HPDE6-E6E7 (cell line): ENCODE measurements around the gene PPT2.
A peak's percentile ranks its signal among the peaks of the same experiment; 100 is the strongest.

Source experiments
- DNase-seq: peaks from one replicate; pipeline ENCODE4 v3.0.0; 2011; ENCODE audit warnings: missing footprints; ENCODE audit errors: extremely low spot score

PPT2 gene

DNA sequence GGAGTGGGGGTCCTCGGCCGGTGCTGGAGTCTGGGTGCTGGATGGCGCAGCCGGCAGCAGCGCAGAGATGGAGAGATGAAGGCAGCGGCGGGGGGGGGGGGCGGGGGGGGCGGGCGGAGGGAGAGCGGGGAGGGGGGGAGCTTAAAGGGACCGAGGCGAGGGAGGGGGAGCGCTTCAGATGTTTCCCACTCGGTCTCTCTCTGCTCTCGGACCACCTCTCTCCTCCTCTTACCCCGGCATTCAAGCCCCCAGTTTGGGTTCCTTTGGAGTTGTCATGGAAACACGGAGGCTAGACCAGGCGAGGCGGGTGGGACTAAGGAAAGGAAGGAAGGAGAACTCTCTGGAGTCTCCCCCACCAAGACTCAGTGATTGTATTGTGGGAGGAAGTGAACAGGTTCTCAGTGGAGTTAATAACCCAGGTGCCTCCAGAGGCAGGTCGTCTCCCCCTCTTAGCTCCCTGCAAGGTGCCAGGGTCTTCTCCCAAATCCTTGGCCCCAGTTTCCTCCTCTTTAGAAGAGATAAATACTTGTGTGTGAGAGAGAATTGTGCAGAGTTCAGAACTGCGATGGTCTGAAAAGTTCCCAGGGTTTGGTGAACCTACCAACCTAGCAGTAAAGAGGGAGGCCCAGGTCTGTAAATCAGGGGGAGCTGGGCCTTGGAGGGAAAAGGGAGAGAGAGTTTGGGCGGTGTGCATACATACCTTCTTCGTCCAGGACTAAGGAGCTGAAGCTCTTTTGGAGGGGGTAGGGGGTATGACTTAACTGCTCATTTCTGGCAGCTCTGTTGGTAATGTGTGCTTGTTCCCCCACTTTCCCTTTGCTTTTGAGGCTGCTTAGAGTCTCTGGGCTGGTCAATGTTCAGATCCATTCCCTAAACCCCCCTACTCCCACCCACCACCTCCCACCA is 1.8 kb upstream of the PPT2 start, which contains the start of gene PRRT1:
TSS of gene PRRT1 (minus strand) at position 77 of the 906 bp plus-strand sequence. CDS start 112 bp downstream, outside the sequence.
- no peak for DNase-seq

DNA sequence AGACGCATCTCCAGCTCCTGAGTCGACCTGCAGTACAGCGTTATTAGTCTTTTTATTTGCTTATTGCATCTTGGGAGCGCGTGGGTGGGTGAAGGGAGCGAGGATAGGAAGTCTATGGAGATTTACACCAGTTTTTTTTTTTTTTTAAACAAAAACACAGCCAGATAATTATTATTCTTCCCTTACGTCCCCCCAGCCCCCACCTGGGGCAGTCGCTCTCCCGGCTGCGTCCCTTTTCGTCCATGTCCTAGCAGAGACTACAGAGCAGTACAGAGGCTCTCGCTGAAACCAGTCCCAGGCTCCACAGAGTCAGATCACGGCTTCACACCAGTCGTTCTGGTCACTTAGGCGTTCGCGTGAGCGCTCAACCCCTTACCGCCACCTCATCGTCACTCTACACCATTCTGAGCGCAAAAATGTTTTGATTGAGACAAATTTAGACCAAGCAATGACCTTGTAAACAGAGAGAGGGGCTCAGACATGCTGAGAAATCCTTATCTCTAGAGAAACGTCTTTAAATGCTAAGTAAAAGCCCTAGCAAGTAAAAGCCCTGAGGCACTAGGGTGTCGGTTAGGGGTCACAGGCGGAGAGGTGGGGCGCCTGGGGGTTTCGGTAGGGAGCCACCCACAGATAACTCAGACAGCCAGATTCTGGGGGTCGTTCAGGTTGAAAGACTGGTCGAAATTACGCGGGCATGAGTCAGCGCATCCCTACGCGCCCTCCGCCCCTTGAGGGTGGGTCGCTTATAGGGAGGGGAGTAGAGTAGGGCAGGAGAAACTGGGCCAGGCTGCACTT is 975 bp upstream of the PPT2 start:
- peak; percentile 40 for DNase-seq

DNA sequence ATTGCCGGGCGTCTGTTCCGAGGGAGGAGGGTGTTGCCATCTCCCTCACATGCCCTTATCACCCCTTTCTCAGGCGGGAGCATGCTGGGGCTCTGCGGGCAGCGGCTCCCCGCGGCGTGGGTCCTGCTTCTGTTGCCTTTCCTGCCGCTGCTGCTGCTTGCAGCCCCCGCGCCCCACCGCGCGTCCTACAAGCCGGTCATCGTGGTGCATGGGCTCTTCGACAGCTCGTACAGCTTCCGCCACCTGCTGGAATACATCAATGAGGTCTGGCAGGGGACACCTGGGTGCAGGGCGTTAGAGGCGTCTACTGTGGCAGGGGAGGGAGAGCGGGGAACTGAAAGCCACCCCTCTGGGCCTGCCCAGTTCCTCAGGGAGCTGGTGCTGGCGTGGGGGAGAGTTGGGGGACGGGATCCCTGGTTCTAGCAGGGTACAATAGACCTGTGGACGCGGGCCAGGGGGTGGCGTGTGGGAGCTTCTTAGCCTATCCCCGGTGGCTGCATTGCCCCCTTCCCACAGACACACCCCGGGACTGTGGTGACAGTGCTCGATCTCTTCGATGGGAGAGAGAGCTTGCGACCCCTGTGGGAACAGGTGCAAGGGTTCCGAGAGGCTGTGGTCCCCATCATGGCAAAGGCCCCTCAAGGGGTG is 697 bp downstream of the PPT2 start:
- DNase-seq: peak; percentile 82

DNA sequence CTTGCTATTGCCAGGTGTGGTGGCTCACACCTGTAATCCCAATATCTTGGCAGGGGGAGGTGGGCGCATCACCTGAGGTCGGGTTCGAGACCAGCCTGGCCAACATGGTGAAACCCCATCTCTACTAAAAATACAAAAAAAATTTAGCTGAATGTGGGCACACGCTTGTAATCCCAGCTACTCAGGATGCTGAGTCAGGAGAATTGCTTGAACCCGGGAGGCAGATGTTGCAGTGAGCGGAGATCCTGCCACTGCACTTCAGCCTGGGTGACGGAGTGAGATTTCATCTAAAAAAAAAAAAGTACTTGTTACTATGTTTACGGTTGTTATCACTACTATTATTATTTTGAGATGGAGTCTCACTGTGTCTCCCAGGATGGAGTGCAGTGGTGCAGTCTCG is 3.0 kb downstream of the PPT2 start:
- DNase-seq: no peak

DNA sequence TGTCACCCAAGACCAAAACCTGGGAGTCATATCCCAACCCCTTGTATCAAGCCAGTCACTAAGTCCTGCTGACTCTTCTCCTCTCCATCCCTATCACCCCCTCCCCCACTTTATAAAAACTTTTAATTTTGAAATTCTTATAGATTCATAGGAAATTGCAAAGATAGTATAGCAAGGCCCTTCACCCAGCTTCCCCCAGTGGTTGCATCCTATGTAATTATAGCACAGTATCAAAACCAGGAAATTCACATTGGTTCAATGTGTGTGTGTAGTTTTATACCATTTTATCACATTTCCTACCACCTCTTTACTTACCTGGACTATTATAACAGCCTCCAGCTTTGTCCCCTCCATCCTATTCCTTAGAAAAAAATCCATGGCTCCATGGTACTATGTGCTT is 4.1 kb downstream of the PPT2 start:
- no peak for DNase-seq

DNA sequence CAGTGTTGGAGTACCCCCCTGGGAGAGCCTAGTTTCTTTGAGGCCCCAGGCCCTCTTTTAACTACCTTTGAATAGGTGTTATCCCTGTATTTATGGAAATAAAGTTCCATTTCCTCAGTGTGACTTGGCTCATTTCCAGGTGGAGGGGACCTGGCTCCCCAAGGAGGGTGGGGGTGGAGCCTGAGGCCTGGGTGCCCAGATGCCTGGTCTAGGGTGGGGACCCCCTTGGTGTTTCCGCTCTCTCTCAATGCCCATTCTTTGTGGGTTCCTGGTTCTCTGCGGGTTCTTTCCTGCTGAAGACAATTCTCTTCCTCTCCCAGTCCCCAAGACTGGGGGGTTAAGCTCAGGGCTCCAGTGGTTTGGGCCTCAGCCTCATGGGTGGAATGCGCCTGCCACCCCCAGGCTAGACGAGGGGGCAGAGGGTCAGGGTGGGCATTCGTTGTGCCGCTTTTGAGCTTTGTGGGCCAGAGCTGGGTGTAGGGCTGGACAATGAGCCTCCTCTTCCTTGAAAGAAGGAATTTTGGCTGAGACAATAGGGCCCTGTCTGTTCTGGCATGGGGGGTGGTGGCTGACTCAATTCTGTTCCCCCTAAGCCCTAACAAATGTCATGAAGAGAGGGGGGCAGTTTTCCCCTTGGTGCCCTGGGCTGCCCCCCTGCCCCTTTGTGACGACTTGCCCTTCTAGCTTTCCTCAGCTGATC is 9.8 kb downstream of the PPT2 start:
- no peak for DNase-seq

DNA sequence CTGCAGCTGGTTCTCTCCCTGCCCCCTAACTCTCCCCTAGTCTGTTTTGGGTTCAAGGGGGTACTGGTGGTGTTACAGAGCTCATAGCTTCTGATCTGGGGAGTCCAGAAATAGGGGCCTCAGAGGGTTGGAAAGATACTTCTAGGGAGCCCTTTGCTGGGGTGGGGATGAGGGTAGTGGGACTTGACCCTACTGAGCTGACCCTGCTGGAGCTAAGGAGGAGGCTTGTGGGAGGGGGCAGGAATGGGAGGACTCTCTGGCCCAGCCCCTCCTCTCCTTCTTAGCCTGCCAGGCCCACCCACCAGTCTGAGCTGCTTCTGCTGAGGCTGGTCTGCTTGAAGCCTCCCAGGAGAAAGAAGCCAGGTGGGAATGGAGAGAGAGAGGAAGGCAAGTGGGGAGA is 10.4 kb downstream of the PPT2 start, which contains the start of gene EGFL8:
TSS of gene EGFL8 (plus strand) at position 301 of the 400 bp plus-strand sequence. CDS start 1,571 bp downstream, outside the sequence.
- DNase-seq: no peak

DNA sequence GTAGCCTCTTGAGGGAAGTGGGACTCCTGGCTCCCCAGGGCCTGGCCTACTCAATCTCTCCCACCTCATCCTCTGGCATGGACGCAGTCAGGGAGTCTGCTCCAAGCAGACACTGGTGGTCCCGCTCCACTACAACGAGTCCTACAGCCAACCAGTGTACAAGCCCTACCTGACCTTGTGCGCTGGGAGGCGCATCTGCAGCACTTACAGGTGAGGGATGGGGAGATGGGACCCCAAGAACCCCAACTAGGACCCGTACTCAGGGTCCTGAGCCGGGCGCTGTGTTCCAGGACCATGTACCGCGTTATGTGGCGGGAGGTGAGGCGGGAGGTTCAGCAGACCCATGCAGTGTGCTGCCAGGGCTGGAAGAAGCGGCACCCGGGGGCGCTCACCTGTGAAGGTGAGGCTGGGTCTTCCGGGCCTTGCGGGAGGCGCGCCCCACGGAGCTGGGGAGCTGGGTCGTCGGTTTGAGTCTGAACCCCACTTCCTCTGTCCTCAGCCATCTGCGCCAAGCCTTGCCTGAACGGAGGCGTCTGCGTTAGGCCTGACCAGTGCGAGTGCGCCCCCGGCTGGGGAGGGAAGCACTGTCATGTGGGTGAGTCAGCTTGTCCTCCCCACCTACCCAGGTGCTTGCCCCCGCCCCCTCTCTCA is 12.6 kb downstream of the PPT2 start:
- DNase-seq: no peak

DNA sequence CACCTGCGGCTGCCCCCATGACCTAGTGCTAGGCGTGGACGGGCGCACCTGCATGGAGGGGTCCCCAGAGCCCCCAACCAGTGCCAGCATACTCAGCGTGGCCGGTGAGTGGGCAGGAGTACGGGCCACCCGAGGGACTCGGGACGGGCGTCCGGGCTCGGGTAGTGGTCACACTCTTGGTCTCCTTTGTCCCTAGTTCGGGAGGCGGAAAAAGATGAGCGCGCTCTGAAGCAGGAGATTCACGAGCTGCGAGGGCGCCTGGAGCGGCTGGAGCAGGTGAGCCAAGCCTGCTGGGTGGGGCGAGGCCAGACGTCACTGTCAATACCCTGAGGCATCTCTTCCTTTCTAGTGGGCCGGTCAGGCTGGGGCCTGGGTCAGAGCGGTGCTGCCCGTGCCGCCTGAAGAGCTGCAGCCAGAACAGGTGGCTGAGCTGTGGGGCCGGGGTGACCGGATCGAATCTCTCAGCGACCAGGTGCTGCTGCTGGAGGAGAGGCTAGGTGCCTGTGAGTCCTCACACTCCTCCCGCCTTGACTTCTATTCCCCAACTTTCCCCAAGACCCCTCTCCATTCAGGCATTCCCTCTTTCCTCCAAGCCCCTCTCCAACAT is 13.3 kb downstream of the PPT2 start:
- DNase-seq: no peak

DNA sequence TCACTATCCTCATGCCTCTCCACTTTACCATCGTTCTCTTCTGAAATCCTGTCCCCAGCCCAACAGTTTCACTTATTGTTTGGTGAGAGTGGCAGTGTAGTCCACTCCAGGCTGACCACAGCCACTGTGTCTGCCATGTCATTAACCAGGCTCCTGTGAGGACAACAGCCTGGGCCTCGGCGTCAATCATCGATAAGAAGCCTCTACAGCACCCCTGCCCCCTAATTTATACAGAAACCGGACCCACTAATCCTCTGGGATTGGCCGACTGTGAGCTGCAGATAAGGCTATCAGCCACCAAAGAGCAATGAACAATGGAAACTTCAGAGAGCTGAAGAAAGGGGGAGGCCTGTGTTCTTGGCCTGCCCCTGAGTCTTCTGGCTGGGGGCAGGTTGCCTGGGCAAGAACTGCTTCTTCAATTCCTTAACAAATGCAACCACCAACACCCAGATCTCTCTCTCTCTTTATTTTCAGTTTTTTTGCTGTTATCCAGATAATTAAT is 13.9 kb downstream of the PPT2 start:
- DNase-seq: no peak

DNA sequence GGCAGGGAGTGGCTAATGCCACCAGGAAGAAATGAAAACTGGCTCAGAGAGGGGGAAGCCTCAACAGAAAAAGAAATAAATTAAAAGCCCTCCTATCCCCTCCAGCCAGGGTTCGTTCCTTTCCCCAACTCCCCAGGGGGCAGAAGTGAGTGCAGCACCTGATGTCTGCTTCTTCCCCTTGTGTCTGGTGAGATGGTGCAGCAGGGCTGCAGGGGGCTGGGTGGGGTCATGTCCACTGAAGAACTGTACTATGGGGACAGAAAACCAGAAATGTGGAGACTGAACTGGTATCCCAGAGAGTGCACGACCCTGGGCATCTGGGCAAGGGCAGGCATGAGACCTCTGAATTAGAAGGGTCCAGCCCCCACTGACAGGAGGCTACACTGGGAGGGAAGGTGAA is 14.4 kb downstream of the PPT2 start:
- no peak for DNase-seq

DNA sequence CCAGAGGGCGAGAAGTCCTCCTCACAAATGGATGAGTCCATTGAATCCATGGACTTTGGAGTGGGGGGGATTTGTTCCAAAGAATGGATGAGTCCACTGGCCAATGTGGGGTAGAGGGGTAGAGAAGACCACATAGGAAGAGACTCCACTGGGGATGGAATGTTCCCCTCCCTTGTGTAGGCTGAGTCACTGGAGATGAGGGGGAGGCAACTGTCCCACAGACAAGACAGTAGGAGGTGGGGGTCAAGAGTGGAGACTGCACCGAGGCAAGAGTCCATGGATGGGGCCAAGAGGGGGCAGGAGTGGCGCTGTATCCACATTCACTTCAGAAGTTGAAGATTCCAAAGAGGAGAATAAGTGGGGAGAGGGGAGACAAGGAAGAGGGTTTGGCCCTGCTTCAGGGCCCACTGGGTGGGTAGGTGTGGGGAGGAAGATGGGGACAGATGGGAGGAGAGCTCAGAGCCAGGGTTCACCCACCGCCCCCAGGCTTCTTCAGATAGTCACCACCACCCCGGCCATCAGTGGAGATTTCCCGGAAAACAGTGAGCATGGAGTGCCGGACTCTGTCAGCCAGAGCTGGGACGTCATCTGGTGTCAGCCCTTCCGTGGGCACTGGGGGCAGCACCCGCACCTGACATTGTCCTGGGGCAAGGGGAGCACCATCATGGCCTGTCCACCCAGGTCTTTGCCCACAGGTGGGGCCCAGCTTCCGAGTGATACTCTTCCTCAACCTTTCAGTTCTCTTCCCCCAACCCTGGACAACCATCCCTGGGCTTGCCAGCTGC is 15.1 kb downstream of the PPT2 start:
- DNase-seq: no peak

DNA sequence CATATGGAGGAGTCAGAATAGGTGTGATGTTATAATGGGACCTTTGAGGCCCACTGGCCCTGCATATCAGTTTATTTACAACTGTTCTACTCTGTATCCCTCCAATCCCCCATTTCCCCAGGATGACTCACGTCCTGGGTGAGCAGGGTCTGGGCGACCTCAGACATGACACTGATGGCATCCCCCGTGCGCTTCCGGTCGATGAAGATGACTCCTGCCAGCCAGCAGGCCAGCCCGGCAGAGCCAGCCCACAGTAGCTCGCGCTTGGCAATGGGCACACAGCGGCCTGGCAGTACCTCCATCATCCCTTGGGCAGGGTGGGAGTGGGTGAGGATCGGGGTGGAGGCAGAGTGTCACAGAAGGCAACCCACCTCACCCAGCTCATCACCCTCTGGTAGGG is 16.4 kb downstream of the PPT2 start:
- no peak for DNase-seq

DNA sequence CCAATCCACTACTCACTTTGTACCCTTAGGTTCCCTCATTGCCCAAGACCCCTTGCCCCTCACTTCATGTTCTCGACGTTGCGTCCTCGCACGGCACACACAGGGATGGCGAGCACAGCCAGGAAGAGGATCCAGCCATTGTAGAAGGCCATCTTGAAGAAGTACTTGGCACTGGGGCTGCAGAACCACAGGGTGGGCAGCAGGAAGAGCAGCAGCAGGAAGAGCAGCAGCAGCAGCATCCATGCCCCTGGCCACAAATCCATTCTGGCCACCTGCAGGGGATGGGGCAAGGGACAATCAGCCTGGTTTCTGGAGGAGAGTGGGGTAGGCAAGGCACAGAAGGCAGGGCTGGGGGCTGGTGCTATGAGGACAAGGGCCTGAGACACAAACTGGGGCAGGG is 17.3 kb downstream of the PPT2 start:
- DNase-seq: no peak

DNA sequence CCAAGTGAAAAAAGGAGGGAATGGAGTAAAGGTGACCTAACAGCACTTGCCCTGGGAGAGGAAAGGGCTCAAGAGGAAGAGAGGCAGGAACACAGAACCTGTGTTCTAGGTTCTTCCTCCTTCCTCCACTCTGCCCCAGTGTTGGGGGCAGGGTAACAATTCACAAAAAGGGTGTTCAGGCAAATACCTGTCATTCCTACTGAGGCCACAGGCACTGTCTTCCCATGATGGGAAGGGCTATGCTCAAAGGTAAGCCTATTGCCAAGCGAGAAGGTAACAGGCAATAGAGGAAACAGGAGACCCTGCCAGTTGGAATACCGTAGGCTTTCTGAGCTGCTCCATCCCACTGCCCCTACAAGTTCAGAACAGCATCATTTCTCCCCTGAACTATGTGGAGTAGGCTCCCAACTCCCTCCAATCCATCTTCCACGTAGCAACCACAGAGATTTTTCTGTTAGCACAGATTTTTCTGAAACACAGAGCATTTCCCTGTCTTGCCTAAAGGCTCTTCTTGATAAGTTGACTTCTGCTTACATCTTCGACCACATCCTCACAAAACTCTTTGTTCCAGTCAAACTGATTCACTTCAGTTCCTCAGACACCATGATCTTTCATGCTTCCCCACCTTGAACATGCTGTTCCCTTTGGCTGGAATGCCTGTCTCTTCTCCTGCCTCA is 19.2 kb downstream of the PPT2 start:
- DNase-seq: no peak

DNA sequence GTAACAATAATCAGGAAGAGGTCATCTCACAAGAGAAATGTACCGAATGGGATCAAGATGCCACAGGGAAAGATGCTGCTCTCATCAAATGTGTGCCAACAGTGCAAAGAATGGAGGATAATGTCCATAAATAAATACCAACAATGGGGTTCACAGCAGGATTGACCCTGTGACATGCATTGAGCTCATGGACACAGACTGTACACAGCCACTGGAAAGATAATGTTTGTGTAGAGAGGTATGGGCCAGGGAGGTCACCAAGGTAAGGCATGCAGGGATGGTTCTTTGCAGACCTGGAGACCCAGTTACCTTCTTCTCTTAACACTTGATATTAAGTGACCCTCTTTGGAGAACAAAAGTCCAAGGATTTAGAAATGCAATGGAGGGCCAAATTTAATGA is 20.5 kb downstream of the PPT2 start:
- DNase-seq: no peak

DNA sequence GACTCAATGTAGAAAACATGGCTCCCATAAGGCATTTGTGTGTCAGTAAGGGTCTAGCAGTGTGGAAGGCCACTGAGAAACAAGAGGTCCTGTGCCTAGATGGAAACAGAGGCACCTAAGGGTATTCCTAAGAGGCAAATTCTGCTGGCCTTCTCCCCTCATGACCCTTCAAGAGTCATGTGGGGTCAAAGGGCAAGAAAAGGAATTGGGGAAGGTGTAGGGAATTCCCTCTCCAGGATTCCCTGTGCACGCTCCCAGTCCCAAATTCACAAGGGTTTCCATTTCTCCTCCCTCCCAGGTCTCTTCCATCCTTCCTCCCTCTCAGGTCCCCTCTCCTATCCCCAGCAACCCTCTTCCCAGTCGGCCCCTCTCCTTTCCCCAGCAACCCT is 21.4 kb downstream of the PPT2 start:
- DNase-seq: no peak

DNA sequence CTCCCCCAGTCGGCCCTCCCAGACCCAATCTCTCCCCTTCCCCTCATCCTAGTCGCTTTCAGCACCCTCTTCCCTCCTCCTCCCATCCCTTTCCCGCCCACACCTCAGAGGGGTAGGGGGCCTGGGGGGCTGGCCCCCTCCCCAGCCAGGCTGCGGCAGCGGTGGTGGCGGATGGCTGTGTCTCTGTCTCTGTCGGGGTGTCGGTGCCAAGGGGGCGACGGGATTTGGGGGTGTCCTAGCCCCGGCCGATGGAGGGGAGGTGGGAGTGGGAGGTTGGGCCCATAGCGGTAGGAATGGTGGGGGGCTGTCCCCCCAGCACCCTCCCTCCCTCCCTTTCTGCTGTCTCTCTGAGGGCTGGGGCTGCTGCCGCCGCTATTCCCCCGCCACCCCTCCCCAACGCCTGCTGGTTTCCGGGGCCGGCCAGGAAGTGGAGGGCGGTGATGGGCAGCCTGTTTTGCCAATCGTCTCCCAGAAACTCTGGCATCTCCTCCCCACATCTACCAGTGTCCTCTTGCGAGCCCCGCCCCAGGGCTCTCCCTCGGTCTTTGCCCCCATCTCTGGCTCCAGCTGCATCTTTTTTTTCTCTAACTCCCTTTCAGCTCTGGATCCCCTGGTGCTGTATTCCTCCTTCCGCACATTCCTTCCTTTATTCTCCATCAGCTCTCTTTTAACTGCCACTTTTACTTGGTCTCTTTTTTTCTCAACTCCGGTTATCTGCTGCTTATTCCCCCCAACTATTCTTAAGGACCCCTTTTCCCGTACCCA is 22.0 kb downstream of the PPT2 start, which contains the start of gene AGPAT1:
TSS of gene AGPAT1 (minus strand) at position 374 of the 765 bp plus-strand sequence. CDS start 4,588 bp downstream, outside the sequence.
- peak; percentile 97 for DNase-seq
